HG02943 (cell line): Measurements from ENCODE around the gene NYAP1.
"Not testable (repeated sequence)": the region's sequence is repeated elsewhere in the genome, so short reads cannot be mapped to it uniquely, and the experiment has no call there.

Experiments used
- ATAC-seq: cut with Tn5 transposase; IDR thresholded peaks from one replicate; pipeline ENCODE4 v1.9.1; 2021; ENCODE audit warnings: mild to moderate bottlenecking, low read depth, moderate library complexity; ENCODE audit not compliant: unreplicated experiment

Gene NYAP1

DNA sequence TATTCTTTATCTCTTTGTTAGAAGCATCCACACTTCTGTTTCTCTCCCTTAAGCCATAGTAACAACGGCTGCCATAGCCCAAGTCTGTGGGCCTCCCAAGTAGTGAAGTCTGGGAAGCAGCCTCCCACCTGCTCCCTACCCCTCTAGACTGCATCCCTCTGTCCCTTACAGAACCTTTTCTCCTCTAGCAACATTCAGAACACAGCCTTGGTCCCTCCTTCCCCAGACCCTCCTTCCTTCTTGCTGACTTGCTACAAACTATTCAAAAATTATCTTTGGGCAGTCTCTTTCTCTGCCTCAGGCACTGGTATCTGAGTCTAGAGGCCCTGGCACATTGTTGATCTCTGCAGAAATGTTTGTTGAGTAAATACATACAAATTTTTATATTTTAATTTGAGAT, 2.3 kb upstream of the NYAP1 start:
- no peak for ATAC-seq

DNA sequence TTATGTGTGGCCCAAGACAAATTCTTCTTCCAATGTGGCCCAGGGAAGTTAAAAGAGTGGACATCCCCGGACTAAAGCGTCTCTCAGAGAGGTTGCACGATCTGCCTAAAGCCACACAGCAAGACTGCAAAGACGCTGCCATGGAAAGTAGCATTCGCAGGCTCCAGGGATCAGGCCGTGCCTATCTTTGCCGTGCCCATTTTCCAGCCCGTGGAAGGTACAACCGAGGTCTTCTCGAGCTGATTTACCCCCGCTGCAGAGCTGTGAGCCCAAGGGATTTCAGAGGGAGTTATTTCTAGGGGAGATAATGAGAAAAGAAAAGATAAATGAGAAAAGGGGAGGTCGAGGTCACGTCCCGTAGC, 1.0 kb upstream of the NYAP1 start:
- no peak for ATAC-seq

DNA sequence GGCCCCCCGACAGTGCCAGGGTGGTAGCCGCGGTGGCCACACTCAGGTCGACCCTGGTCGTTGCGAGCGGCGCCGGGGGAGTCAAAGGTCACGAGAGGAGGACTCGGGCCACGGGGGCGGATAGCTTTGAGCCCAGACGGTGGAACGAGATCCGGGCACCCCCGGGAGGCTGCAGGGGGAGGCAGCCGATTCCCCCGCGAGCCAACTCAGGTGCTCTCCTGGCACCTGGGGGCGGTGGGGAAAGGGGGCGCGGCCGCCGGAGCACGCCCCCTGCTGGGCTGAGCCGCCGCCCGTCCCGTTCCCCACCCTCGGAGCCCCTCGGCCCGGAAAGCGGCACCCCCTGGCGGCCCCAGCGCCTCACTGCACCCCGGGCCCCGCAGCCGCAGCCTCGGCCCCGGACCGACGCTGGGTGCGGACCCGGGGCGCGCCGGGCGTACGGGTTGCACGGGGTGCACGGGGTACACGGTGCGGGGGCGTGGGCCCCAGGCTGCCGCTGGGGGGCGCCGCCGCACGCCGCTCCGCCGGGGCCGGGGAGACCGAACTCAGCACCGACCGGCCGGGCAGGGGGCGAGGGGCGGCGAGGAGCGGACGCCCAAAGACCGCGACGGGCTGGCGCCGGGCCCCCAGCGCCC, 521 bp upstream of the NYAP1 start:
- no peak for ATAC-seq

DNA sequence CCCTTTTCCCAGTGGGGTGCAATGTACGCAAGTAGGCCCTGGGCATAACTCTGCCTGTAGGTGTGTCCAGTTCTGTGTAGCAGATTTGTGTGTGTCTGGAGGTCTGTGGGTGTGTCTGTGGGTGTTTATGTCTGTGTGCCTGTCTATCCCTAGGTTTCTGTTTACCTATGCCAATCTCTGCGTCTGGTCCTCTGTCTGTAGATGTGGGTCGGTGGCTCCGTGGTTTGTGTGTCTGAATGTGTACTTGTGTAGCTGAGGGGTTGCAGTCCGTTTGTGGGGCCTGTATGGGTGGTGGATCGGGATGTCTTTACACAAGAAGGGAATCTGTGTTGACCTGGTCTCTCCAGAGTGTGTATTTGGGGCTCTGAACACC, 932 bp downstream of the NYAP1 start:
- no peak for ATAC-seq

GRCh38 chr7:100485471-100485876, 1.7 kb downstream of the NYAP1 start:
- ATAC-seq, result no peak

DNA sequence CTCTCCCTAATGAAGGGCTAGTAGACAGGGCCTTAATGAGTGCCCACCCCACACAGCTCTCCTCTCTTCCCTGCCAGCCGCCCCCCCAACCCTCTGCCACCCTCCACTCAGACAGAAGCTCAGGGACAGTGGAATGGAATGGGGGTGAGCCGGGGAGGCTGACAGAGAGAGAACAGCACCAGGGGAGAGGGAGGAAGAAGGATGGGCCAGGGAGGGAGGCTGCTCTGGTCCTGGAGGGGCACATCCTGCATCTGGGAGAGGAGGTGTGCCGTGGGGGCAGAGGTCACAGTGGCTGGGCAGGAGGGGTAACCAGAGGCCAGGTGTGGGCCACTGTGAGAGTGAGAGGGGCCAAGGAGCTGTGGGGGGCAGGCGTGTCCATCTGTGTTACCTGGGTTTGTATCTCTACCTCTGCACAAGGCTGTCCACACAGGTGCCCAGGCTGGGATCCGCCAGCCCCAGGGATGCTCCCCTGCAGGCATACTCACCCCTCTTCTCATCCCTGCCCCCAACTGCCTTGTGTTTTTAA, 2.4 kb downstream of the NYAP1 start:
- no peak for ATAC-seq

DNA sequence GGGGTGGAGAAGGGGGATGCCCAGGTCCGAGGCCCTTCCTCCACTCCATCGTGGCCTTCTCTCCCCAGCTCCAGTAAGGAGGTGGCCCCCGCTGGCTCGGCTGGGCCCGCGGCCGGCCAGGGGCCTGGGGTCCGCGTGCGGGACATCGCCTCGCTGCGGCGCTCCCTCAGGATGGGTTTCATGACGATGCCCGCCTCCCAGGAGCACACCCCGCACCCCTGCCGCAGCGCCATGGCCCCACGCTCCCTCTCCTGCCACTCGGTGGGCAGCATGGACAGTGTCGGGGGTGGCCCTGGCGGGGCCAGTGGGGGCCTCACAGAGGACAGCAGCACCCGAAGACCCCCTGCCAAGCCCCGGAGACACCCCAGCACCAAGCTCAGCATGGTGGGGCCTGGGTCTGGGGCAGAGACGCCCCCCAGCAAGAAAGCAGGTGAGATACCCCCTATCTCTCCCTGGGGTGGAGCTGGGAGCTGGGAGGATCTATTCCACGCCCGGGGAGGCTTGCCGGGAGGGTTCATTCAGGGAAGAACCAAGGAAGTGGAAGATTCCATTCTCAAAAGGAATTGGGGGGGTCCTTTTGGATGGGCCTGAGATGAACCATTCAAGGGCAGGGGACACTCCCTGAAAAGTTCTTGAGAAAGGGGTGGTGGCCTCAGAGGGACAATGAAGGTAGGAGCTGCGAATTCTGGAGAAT, 3.2 kb downstream of the NYAP1 start:
- ATAC-seq, result no peak

GRCh38 chr7:100488333-100489095, 4.8 kb downstream of the NYAP1 start:
- no peak for ATAC-seq

GRCh38 chr7:100489121-100489520, 5.4 kb downstream of the NYAP1 start:
- ATAC-seq, result no peak

- no peak for ATAC-seq
These were observed 6.1 kb downstream of the NYAP1 start for GRCh38 chr7:100489824-100490223.

DNA sequence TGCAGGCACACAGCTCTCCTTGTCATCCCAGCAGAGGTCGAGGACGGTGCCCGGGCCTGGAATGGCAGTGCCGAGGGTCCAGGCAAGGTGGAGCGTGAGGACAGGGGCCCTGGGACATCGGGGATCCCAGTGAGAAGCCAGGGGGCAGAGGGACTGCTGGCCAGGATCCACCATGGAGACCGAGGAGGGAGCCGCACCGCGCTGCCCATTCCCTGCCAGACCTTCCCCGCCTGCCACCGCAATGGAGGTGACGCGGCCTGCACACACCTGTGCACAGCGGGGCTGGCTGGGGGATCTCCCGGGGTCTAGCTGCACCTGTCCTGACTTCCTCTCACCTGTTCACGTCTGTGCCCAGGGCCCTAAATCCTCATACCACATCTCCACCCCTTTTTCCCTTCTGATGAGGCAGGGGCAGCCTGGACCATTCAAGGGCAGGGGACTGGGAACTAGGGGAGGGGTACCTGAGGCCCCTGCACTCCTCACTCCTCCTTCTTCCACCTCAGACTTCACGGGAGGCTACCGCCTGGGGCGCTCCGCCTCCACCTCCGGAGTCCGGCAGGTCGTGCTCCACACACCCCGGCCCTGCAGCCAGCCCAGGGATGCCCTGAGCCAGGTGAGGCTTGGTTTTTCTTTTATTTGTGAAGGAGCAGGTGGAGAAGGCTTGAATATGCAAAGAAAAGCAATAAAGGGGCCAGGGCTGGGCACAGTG, 6.9 kb downstream of the NYAP1 start:
- ATAC-seq, result no peak

GRCh38 chr7:100491192-100491578, 7.5 kb downstream of the NYAP1 start:
- no peak for ATAC-seq

DNA sequence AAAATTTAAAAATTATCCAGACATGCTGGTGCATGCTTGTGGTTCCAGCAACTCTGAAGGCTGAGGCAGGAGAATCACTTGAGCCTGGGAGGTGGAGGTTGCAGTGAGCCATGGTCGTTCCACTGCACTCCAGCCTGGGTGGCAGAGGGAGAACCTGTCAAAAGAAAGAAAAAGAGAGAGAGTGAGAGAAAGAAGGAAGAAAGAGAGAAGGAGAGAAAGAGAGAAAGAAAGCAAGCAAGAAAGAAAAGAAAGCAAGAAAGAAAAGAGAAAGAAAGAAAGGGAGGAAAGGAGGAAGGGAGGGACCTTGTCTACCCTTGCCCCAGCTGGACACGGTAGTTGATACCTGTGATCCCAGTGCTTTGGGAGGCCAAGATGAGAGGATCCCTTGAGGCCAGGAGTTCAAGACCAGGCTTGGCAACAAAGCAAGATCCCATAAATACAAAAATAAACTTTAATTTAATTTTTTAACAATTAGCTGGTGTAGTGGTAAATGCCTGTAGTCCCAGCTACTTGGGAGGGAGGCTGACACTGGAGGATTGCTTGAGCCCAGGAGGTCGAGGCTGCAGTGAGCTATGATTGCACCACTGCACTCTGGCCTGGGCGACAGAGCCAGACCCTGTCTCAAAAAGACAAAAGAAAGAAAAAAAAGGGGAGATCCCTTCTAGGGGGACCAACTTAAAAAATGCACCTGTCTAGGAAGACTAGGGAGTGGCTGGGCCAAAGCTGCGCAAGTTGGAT, 9.2 kb downstream of the NYAP1 start:
- ATAC-seq, result no peak

GRCh38 chr7:100493476-100494264, 9.9 kb downstream of the NYAP1 start:
- no peak for ATAC-seq

- no peak for ATAC-seq
These were observed 12.8 kb downstream of the NYAP1 start for GRCh38 chr7:100496509-100496908.

DNA sequence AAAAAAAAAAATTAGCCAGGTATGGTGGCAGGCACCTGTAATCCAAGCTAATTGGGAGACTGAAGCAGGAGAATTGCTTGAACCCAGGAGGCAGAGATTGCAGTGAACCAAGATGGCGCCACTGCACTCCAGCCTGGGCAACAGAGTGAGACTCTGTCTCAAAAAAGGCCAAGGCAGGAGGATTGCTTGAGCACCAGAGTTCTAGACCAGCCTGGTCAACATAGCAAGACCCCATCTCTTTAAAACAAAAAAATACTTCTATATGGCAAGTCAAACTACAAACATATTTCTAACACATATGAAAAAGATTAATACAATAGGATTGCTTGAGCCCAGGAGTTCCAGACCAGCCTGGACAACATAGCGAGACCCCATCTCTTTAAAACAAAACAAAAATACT, 17.0 kb downstream of the NYAP1 start:
- ATAC-seq, result not testable (repeated sequence)

DNA sequence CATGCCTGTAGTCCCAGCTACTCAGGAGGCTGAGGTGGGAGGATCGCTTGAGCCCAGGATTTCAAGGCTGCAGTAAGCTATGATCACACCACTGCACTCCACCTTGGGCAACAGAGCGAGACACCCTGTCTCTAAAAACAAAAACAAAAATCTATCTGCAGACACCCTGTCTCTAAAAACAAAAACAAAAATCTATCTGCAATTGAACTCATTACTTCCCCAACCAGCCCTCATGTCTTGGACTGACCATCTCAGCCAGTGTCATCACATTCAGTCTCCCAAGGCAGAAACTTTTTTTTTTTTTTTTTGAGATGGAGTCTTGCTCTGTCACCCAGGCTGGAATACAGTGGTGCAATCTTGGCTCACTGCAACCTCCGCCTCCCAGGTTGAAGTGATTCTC, 20.3 kb downstream of the NYAP1 start:
- ATAC-seq, result not testable (repeated sequence)

DNA sequence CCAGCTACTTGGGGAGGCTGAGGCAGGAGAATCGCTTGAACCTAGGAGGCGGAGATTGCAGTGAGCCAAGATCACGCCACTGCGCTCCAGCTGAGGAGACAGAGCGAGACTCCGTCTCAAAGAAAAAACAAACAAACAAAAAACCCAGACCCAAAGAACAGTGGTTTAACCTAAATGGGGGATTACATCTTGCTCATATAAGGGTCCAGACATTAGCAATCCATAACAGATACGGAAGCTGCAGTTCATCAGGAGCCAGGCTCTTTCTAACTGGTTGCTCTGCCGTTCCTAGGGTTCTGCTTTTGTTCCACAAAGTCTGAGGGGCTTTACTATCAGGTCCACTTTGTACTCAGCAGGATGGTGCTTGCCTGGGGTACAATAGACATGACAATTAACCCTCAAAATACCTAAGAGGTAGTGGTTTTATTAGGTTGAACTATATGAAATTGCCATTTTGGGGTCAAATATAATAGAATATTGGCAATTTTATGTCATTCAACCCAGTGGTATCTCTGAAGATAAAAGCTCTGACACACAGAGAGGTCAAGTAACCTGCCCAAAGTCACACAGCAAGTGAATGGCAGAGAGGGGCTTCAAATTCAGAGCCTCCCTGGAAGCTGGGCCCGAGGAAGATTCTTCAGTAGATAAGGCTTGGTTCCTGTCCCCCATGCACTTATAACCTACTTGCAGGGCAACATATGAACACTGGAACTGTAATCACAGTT, 21.3 kb downstream of the NYAP1 start:
- no peak for ATAC-seq

- ATAC-seq, result no peak
These were observed 22.7 kb downstream of the NYAP1 start for GRCh38 chr7:100506356-100506923.
